Spleen (tissue), 11 donors: ENCODE results near the gene ZNF878. TPM values are rescaled to one million over a fixed set of nuclear protein-coding genes. Genes with fewer than 3 reads are reported as not detected.

Experiments
- DNase-seq: peaks from one replicate; pipeline ENCODE4 v3.0.0-alpha.2; 2020
- H3K27ac ChIP-seq, 8 donors: fragments of 200-600 bp; sonication (generic) in 7 of 8; 1 replicate in 4 of 8; 2 replicates in 4 of 8; pipeline versions ENCODE4 v1.5.0 to v1.8.0; 2016 to 2021; ENCODE audit warnings: inconsistent platforms in 4 of 8, mild to moderate bottlenecking in 4 of 8, moderate library complexity in 1 of 8
- H3K27me3 ChIP-seq, 7 donors: fragments of 200-600 bp; sonication (generic) in 6 of 7; replicated peaks in 1 of 7; 1 replicate in 4 of 7; 2 replicates in 3 of 7; pipeline versions ENCODE4 v1.5.0 to v1.8.0; 2016 to 2021; ENCODE audit warnings: inconsistent platforms in 3 of 7, mild to moderate bottlenecking in 1 of 7
- H3K36me3 ChIP-seq, 6 donors: fragments of 200-600 bp; sonication (generic) in 5 of 6; 1 replicate in 4 of 6; 2 replicates in 2 of 6; pipeline versions ENCODE4 v1.5.0 to v1.8.0; 2016 to 2021; ENCODE audit warnings: inconsistent platforms in 2 of 6
- H3K4me1 ChIP-seq, 6 donors: fragments of 200-600 bp; sonication (generic) in 5 of 6; 1 replicate in 3 of 6; 2 replicates in 3 of 6; pipeline versions ENCODE4 v1.5.0 to v1.8.0; 2016 to 2021; ENCODE audit warnings: inconsistent platforms in 3 of 6
- H3K4me3 ChIP-seq, 8 donors: fragments of 200-600 bp; sonication (generic) in 7 of 8; 1 replicate in 4 of 8; 2 replicates in 4 of 8; pipeline versions ENCODE4 v1.5.0 to v1.8.0; 2016 to 2021; ENCODE audit warnings: inconsistent platforms in 4 of 8, mild to moderate bottlenecking in 4 of 8, moderate library complexity in 2 of 8
- H3K9me3 ChIP-seq, 8 donors: fragments of 200-600 bp; sonication (generic) in 7 of 8; 1 replicate in 4 of 8; 2 replicates in 4 of 8; pipeline versions ENCODE4 v1.5.0 to v1.8.0; 2016 to 2021; ENCODE audit warnings: inconsistent platforms in 4 of 8
- CTCF ChIP-seq, 11 experiments: fragments of 200-600 bp in 7 of 11; fragments of 450-650 bp in 4 of 11; sonication (generic) in 4 of 11; IDR thresholded peaks in 8 of 11; conservative IDR thresholded peaks in 3 of 11; 1 replicate in 7 of 11; 2 replicates in 4 of 11; pipeline versions ENCODE4 v1.4.0 to v1.8.0; 2016 to 2021; ENCODE audit warnings: antibody characterized with exemption in 11 of 11, inconsistent platforms in 4 of 11, mild to moderate bottlenecking in 1 of 11
- POLR2A ChIP-seq, 3 donors: fragments of 450-650 bp; IDR thresholded peaks; one replicate each; pipeline ENCODE4 v1.5.1; 2017; ENCODE audit warnings: antibody characterized with exemption in 3 of 3, mild to moderate bottlenecking in 1 of 3
- POLR2AphosphoS5 ChIP-seq, 3 donors: sonication (generic); formaldehyde crosslinking; IDR thresholded peaks; one replicate each; pipeline ENCODE4 v1.5.1; 2017; ENCODE audit warnings: antibody characterized with exemption in 3 of 3
- WGBS, 5 donors: extraction: QIAGEN DNeasy Blood & Tissue Kit in 3 of 5; methylation state at CpG; one replicate each; pipeline versions ENCODE4 v1.1.5 to v1.1.7; 2013 to 2018; 5-methylcytosine and 5-hydroxymethylcytosine counted together
- intact Hi-C: fragments of 100-400 bp; cut with DNase I; formaldehyde crosslinking; loops from one replicate; pipeline ENCODE4 v1.15.0; 2023; ENCODE audit warnings: low total_unique reads
- polyA plus RNA-seq, 3 donors: library from polyadenylated mRNA; stranded (reverse); fragments of 200-250 nt; gene quantifications; one replicate each; pipeline ENCODE4 v1.2.1, GENCODE V29; 2013
- total RNA-seq, 7 donors: library from RNA; depleted of rRNA in 3 of 7; stranded (reverse); fragments of >200 nt in 3 of 7; fragmentation: NEBNext Ultra II Directional in 4 of 7; extraction: Animal tissue kit (Norgen Biotek cat#: 25700) in 4 of 7; gene quantifications; one replicate each; pipeline versions ENCODE4 v1.1.0 to v1.2.1, GENCODE V29; 2016 to 2021
- donor health status: healthy with polysubstance abuse.
- donor health status: DM: no; HTN: no; CAD: no; lungs with moderate emphysema.
- donor health status: DM: no; HTN: no; CAD: no.
- donor health status: Bipolar disorder and iron deficiency.
- donor health status: healthy.
- donor health status: DM: no; HTN: no; CAD: no.
- donor health status: DM: yes; HTN: yes; CAD: no.

ZNF878 gene
- total and polyA plus RNA-seq, 10 donors: 0.05 to 0.36 (median 0.15) TPM; not detected in 6

- Histone ChIP-seq H3K27ac (no peak overlapping the region), H3K36me3 (peaks cover 0 to 26% (median 0%) of the 10 kb centered on the region in 6 donors), H3K4me1 (no peaks in the 10 kb centered on the region), H3K27me3 (no peaks in the 10 kb centered on the region), H3K9me3 (peaks cover 15 to 75% (median 59%) of the 10 kb centered on the region in 8 donors), H3K4me3 (no peak overlapping the region)
- intact Hi-C loops: no loop called here
- DNase-seq: no peak
- TF ChIP-seq POLR2AphosphoS5 (IDR thresholded peaks at IDR 0.05) (no peak), POLR2A (IDR thresholded peaks at IDR 0.05) (no peak)
Measured at GRCh38 chr19:12042893-12043292, 9.9 kb downstream of the ZNF878 start.

GRCh38 chr19:12035220-12036172 is 17.3 kb downstream of the ZNF878 start, which contains the start of gene ZNF433:
Gene ZNF433, minus strand, starts transcription at chr19:12035679. Its CDS starts 140 bp downstream, at chr19:12035539.
- peak in 1 of 3 donors; percentile 8 for TF ChIP-seq POLR2A (IDR thresholded peaks at IDR 0.05)
- peak; percentile 77 to 87 (median 85) for TF ChIP-seq POLR2AphosphoS5 (IDR thresholded peaks at IDR 0.05)
- TF ChIP-seq CTCF (IDR thresholded peaks at IDR 0.05 in 8 of 11, conservative IDR thresholded peaks at IDR 0.05 in 3 of 11): peak in 1 of 11 experiments; percentile 9
- Histone ChIP-seq H3K27ac (peak within 1 kb of the TSS; percentile 67 to 88 (median 83)), H3K36me3 (no peaks in the 10 kb centered on the region), H3K9me3 (peaks cover 0 to 27% (median under 1%) of the 10 kb centered on the region in 8 donors), H3K4me1 (peaks cover 0 to 32% (median 22%) of the 10 kb centered on the region in 6 donors), H3K27me3 (peaks cover 0 to 10% (median 0%) of the 10 kb centered on the region in 7 donors), H3K4me3 (peak within 1 kb of the TSS; percentile 55 to 86 (median 70))
- 1 to 5% (median 1%) methylated on average over 35 to 68 of the region's 68 CpGs for WGBS, 5 donors
- intact Hi-C loops: no loop called here
- DNase-seq: peak; percentile 94

GRCh38 chr19:12034620-12035019 is 18.1 kb downstream of the ZNF878 start:
- no peak for TF ChIP-seq CTCF (IDR thresholded peaks at IDR 0.05 in 8 of 11, conservative IDR thresholded peaks at IDR 0.05 in 3 of 11)
- TF ChIP-seq POLR2A (IDR thresholded peaks at IDR 0.05): no peak
- TF ChIP-seq POLR2AphosphoS5 (IDR thresholded peaks at IDR 0.05): no peak
- Histone ChIP-seq H3K4me3 (peak overlapping the region in 6 of 8 donors; percentile 61 to 86 (median 72)), H3K27me3 (peaks cover 0 to 10% (median 0%) of the 10 kb centered on the region in 7 donors), H3K9me3 (peaks cover 0 to 34% (median 1%) of the 10 kb centered on the region in 8 donors), H3K27ac (peak overlapping the region in 3 of 8 donors; percentile 83 to 88 (median 85)), H3K4me1 (peaks cover 0 to 32% (median 22%) of the 10 kb centered on the region in 6 donors), H3K36me3 (peaks cover 0 to 2% (median 0%) of the 10 kb centered on the region in 6 donors)
- WGBS, 5 donors: 45 to 56% (median 48%) methylated on average over 8 of the region's 8 CpGs
- intact Hi-C loops: no loop called here
- no peak for DNase-seq

- Histone ChIP-seq H3K4me1 (peaks cover 0 to 32% (median 22%) of the 10 kb centered on the region in 6 donors), H3K4me3 (peak overlapping the region in 2 of 8 donors; percentile 74 to 86), H3K36me3 (peaks cover 0 to 3% (median 0%) of the 10 kb centered on the region in 6 donors), H3K27me3 (peaks cover 0 to 10% (median 0%) of the 10 kb centered on the region in 7 donors), H3K9me3 (peaks cover 0 to 39% (median 3%) of the 10 kb centered on the region in 8 donors), H3K27ac (no peak overlapping the region)
- no peak for TF ChIP-seq POLR2AphosphoS5 (IDR thresholded peaks at IDR 0.05)
- 84 to 94% (median 86%) methylated on average over 2 of the region's 2 CpGs for WGBS, 5 donors
- intact Hi-C loops: no loop called here
- DNase-seq: no peak
Measured at GRCh38 chr19:12034198-12034597, 18.6 kb downstream of the ZNF878 start.

- WGBS, 5 donors: 92 to 95% (median 94%) methylated on average over 2 of the region's 2 CpGs
- Histone ChIP-seq H3K27me3 (no peaks in the 10 kb centered on the region), H3K27ac (no peak overlapping the region), H3K4me1 (no peaks in the 10 kb centered on the region), H3K9me3 (peaks cover 28 to 100% (median 100%) of the 10 kb centered on the region in 8 donors), H3K4me3 (no peak overlapping the region), H3K36me3 (peaks cover 2 to 95% (median 55%) of the 10 kb centered on the region in 6 donors)
- TF ChIP-seq POLR2A (IDR thresholded peaks at IDR 0.05): no peak
- no peak for TF ChIP-seq CTCF (IDR thresholded peaks at IDR 0.05 in 8 of 11, conservative IDR thresholded peaks at IDR 0.05 in 3 of 11)
- TF ChIP-seq POLR2AphosphoS5 (IDR thresholded peaks at IDR 0.05): no peak
- intact Hi-C loops: no loop called here
- no peak for DNase-seq
Measured at GRCh38 chr19:12015753-12016116, 37.0 kb downstream of the ZNF878 start.
